Measurements from ENCODE around the gene INPP5K. TPM values are rescaled to one million over a fixed set of nuclear protein-coding genes. Genes with fewer than 3 reads are reported as not detected.
"Not testable (repeated sequence)": the region's sequence is repeated elsewhere in the genome, so short reads cannot be mapped to it uniquely, and the experiment has no call there.

The INPP5K gene
- total RNA-seq, 1 donor from 2014 or later, result 19.4 TPM

- Mint-ChIP-seq H3K36me3 (ENCODE audit: low read depth) (peaks cover 4% of the 10 kb centered on the region), H3K27me3 (ENCODE audit: low read depth) (no peaks in the 10 kb centered on the region), H3K9me3 (no peaks in the 10 kb centered on the region), H3K27ac (ENCODE audit: unreplicated experiment) (no peak overlapping the region), H3K4me3 (no peak overlapping the region), H3K4me1 (no peaks in the 10 kb centered on the region)
- DNase-seq (ENCODE audit: low read depth, low spot score), result peak; percentile 12
- peak; percentile 47 for TF ChIP-seq CTCF (conservative IDR thresholded peaks at IDR 0.05)
Measured at GRCh38 chr17:1532836-1533602, 16.6 kb upstream of the INPP5K start.

GRCh38 chr17:1529863-1530262 is 13.5 kb upstream of the INPP5K start:
- Mint-ChIP-seq H3K36me3 (ENCODE audit: low read depth) (no peaks in the 10 kb centered on the region), H3K27me3 (ENCODE audit: low read depth) (no peaks in the 10 kb centered on the region), H3K4me1 (no peaks in the 10 kb centered on the region), H3K9me3 (no peaks in the 10 kb centered on the region), H3K27ac (ENCODE audit: unreplicated experiment) (no peak overlapping the region), H3K4me3 (no peak overlapping the region)
- DNase-seq (ENCODE audit: low read depth, low spot score), result no peak
- no peak for TF ChIP-seq CTCF (conservative IDR thresholded peaks at IDR 0.05)

GRCh38 chr17:1526876-1527275 is 10.5 kb upstream of the INPP5K start:
- H3K4me1 Mint-ChIP-seq; H3K36me3 Mint-ChIP-seq (ENCODE audit: low read depth); H3K4me3 Mint-ChIP-seq; H3K27ac Mint-ChIP-seq (ENCODE audit: unreplicated experiment); H3K9me3 Mint-ChIP-seq; H3K27me3 Mint-ChIP-seq (ENCODE audit: low read depth); DNase-seq (ENCODE audit: low read depth, low spot score): not testable (repeated sequence)

- no peaks in the 10 kb centered on the region for H3K36me3 Mint-ChIP-seq (ENCODE audit: low read depth)
- no peak overlapping the region for H3K4me3 Mint-ChIP-seq
- no peak for TF ChIP-seq CTCF (conservative IDR thresholded peaks at IDR 0.05)
- no peaks in the 10 kb centered on the region for H3K9me3 Mint-ChIP-seq
- no peaks in the 10 kb centered on the region for H3K27me3 Mint-ChIP-seq (ENCODE audit: low read depth)
- H3K27ac Mint-ChIP-seq (ENCODE audit: unreplicated experiment), result no peak overlapping the region
- H3K4me1 Mint-ChIP-seq, result no peaks in the 10 kb centered on the region
- DNase-seq (ENCODE audit: low read depth, low spot score), result no peak
Measured at GRCh38 chr17:1522626-1523025, 6.2 kb upstream of the INPP5K start.

GRCh38 chr17:1521086-1521640 is 4.8 kb upstream of the INPP5K start:
- Mint-ChIP-seq H3K9me3 (no peaks in the 10 kb centered on the region), H3K27ac (ENCODE audit: unreplicated experiment) (no peak overlapping the region), H3K36me3 (ENCODE audit: low read depth) (no peaks in the 10 kb centered on the region), H3K4me1 (no peaks in the 10 kb centered on the region), H3K27me3 (ENCODE audit: low read depth) (no peaks in the 10 kb centered on the region), H3K4me3 (peak overlapping the region; percentile 43)
- TF ChIP-seq CTCF (conservative IDR thresholded peaks at IDR 0.05), result no peak
- no peak for DNase-seq (ENCODE audit: low read depth, low spot score)

GRCh38 chr17:1519678-1520077 is 3.3 kb upstream of the INPP5K start:
- no peaks in the 10 kb centered on the region for H3K36me3 Mint-ChIP-seq (ENCODE audit: low read depth)
- no peak for DNase-seq (ENCODE audit: low read depth, low spot score)
- H3K27me3 Mint-ChIP-seq (ENCODE audit: low read depth), result no peaks in the 10 kb centered on the region
- H3K27ac Mint-ChIP-seq (ENCODE audit: unreplicated experiment), result peak overlapping the region; percentile 52
- H3K4me3 Mint-ChIP-seq, result peak overlapping the region; percentile 64
- peaks cover 10% of the 10 kb centered on the region for H3K4me1 Mint-ChIP-seq
- no peak for TF ChIP-seq CTCF (conservative IDR thresholded peaks at IDR 0.05)
- no peaks in the 10 kb centered on the region for H3K9me3 Mint-ChIP-seq

Data from neural crest cell (in vitro differentiated cells).